Kidney tubule cell (primary cell): ENCODE data around the gene VPS35.

Source experiments
- DNase-seq: peaks from one replicate; pipeline ENCODE4 v3.0.0-alpha.2; 2018; ENCODE audit warnings: low spot score

VPS35 gene

DNA sequence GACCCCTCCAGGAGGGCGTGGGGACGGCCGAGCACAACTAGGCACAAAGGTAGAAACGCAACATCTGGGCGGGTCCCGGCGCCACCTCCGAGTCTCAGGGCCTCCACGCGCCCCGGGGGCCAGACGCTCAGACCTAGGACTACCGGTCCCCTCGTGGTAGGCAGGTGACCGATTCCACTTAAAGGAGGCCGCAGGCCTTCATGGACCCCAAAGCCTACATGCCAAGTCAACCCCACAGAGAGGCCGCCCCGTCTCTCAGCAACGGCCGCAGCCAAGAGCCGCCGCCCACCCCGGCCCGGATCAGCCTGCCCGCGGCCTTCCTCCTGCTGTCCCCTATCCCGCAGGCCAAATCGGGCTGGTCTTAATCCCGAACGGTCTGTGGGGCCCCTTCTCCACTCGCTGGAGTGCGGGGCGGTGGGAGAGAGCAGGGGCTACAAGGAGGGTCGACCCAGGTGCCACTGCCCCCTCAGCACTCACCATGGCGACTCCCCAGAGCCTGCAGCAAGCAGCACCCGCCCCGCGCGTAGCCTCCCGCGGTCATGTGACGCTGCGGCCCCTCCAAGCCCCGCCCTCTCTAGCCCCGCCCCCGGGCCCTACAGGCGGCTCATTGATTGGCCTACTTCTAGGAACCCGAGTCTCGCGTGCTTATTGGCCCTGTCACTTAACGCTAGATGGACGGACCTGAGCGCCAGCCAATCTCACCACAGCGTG, at the start of gene VPS35:
Gene VPS35 (minus strand): TSS at position 525 of the 711 bp plus-strand sequence. CDS start 45 bp downstream, at position 480.
- peak; percentile 99 for DNase-seq

DNA sequence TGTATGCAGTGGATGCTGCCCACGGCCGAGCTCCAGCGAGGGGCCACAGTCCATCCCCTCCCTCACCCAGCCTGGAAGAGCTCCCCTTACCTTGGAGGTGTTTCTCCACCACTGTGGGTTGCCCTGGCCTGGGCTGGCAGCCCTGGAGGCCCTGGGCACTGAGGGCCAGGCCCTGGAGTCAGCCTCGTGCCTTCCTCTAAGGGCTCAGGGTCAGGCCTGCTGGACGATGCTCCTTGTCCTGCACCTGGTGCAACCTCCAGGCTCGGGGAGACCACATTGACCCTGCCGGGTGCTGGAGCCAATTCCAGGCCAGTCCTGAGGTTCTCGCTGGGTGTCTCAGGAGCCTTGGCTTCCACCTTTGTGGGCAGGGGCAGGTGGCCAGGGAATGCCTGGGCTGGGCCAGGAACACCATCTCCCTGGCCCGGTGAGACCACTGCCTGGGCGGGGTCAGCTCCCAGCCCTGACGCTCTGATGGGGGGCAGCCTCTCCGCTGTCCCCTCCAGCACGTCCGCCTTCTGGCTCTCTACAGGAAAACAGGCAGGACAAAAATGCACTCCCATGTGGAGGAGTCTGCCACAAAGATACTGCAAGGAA, 48.7 kb upstream of the VPS35 start:
- DNase-seq: no peak

DNA sequence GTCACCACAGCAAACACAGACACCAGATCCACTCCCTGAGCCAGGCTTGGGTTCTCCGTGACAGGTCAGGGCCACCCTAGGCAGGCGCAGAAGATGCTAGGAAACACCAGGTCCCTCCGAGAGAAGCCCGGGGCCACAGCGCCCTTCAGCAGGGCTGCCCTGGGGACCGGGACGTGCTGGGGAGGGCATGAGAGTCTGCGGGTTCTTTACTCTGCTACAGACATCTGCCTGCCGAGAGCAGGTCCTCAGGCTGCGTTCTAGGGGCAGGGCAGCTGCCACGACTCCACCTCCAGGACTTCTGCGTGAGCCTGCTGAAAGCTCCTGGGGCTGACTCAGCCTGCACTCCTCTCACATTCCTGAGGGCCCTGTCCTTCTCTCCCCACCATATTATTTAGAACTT, 47.7 kb upstream of the VPS35 start:
- DNase-seq: no peak

DNA sequence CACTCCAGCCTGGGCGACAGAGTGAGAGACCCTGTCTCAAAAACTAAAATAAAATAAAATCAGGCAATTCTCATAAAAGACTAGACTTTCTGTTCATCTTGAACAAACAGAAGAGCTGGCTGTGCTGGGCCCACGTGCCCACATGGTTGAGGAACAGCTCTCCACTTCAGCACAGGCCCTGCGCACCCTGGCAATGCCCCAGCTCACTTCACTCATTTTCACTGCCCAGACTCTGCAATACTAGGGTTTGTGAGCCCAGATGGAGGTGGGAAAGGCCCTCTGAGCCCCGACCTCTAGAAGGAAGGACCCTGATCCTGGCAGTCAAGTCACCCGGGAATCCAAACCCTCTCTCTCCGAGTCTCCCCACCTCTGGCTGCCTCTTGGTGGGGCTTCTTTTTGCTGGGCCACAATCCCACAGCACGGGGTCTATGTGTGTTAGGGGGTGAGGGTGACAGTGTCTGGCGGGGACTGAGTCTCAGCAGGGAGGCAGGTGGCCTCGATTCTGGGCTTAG, 44.4 kb upstream of the VPS35 start:
- DNase-seq: no peak

DNA sequence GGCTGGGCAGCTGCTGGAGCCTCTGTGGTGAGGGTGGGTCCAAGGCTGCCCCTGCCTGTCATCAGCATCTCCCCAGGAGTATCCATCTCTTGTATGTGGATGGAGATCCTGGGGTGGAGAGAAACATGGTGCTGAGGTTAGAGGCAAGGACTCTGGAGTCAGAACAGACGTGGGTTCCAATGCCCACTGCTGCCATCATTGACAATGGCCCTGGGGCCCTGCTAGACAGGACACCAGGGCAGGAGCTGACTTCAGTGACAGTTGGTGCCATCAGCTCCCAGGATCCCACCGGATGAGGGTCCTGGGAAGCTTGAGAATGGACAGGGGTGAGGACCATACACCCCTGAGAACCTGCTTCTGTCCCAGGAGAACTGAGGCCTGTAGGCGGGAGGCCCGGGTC, 43.6 kb upstream of the VPS35 start:
- DNase-seq: no peak

DNA sequence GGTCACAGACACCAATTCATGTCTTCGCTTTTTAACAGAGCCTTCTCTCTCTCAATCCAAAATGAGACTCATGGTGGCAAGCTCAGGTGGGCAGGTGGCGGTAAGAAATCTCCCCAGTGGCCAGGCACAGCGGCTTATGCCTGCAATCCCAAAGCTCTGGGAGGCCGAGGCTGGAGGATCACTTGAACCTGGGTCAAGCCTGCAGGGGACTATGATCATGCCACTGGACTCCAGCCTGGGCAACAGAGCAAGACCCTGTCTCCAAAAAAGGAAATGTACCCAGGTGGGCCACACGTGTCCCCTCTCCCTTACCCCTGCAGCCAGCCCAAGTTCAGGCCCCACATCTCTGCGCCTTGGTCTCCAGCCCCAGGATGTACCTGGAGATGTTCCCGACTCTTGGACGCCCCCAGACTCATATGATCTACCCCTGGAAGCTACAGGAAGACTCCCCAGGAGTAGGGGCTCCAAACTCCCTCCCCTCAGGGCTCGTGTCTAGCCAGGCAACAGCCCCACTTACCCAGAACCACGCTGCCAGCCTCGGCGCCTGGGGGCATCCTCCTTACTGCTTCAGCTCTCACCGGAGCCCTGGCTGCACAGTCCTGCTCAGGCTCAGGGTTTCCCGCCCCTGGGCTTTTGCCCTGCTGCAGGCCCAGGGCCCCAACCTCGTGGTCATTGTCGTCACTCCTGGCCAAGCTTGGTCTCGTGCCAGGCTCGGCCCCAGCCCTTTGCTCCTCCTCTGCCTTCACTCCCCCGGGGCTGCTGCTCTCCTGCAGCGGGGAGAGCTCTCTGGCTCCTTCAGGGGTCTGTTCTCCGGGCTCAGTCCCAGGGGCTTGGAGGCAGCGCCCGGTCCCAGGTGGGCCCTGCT, 42.9 kb upstream of the VPS35 start:
- DNase-seq: no peak

DNA sequence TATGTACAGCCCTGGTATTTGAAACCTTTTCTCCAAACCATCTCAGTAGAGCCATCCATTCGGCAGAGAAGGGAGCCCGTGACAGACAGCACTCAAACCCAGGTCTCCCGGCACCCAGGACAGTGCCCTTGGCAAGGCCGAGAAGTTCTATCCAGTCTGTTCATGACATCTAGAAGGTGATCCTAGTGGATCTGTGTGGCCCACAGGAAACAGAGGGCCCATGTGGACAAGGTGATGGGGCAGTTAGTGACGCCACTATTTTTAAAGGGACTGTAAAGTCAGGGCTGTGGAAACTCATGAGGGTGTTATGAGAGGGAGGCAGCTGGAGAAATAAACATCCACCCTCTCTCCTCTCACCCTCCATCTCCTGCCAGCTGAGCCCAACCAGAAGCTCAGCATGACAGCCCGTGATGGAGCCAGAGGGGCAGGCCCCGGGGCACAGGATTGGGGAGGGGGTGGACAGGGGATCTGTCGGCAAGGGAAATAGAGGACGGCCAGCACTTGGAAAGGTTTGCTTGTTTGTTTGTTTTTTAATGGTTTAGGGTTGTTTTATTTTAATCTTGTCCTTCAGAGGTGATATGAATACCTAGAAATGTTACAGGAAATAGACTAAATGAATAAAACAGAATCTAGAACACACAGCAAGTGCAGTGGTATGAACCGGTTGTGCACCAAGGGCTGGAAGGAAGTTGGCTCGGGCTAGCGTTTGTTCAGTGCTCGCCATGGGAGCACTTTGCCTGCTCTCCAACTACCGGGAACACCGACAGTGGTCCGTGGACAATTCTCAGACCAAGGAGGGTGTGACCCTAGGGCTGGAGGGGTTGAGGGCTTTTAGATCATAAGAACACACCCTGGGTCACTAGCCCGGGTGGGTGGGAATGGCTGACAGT, 42.1 kb upstream of the VPS35 start:
- DNase-seq: no peak

DNA sequence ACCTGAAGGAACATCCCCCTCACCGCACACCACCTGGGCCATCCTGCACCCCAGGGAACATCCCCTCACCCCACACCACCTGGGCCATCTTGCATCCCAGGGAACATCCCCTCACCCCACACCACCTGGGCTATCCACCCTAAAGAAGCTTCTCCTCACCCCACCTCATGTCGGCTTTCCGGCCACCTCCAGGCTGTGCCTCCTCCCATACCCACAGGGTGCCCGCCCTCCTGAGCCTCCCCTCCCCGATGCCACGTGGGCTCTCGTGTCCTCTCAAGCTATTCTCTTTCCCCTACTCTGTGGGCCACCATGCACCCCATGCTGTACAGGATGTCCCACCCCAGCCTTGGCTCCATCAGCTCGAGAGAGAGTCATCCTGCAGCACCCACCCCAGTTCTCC, 41.1 kb upstream of the VPS35 start:
- no peak for DNase-seq

DNA sequence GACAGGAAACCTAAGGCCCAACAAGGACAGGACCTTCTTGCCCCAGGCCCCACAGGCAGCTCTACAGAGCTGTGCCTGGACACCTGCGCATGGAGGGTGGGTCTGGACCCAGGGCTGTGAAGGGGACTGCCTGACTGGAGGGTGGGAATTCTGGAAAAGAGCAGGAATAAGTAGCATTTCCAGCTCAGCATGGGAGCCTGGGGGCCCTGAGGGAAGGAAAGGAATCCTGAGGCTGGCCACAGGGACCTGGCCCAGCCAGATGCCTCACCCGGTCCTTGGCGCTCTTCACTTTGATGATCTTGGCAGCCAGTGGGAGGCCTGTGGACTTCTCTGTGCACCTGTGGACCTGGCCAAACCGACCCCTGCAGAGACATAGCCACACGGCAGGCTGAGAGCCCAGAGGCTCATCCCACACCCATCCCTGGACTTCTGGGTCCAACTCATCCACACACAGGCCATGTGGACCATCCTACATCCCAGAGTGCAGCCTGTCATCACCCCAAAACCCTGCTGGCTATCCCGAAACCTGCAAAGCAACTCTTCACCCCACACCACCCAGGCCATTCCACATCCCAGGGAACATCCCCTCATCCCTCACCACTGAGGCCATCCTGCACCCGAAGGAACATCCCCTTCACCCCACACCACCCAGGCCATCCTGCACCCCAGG, 40.5 kb upstream of the VPS35 start:
- no peak for DNase-seq

DNA sequence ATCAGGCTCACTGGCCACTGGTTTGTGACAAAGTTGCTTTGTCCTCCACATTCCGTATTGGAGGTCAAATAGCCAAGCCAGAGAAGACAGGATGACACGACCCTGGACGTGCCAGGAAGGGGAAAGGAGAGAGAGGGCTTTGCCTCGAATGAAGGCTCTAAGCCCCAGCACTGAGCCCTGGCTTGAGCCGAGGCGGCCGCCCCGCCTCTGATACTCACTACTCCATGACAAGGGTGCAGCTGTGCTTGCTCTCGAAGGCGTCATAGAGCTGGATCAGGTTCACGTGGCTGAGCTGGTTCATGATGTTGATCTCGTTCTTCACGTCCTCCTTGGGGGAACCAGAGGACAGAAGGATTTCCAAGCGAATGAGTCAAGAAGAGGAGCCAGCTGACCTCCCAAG, 39.8 kb upstream of the VPS35 start:
- no peak for DNase-seq

DNA sequence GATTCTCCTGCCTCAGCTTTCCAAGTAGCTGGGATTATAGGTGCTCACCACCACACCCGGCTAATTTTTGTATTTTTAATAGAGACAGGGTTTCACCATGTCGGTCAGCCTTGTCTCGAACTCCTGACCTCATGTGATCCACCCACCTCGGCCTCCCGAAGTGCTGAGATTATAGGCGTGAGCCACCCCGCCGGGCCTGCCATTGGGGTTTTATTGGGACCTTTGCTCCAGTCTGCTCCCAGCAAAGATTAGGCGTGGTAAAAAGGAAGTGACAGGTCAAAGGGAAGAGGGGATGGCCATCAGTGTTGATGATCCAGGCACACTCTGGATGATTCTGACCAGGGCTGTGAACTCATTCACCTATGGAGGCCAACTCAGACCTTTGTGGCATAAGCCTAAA, 38.7 kb upstream of the VPS35 start:
- DNase-seq: no peak

DNA sequence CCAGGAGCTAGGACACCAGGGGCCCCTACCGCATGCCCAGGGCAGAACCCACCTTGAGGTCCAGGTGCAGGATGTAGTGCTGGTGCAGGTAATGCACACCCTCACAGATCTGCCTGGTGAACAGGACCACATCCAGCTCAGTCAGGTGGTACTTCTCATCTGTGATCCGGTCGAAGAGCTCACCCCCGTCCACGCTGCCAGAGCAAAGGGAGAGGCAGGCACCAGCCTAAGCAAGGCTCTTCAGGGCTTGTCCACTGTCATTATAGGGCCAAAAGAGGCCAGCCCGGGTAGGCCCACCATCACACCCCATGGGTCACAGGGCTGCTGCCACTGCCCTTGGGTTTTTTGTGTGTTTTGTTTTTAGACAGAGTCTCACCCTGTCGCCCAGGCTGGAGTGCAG, 38.2 kb upstream of the VPS35 start:
- DNase-seq: no peak

DNA sequence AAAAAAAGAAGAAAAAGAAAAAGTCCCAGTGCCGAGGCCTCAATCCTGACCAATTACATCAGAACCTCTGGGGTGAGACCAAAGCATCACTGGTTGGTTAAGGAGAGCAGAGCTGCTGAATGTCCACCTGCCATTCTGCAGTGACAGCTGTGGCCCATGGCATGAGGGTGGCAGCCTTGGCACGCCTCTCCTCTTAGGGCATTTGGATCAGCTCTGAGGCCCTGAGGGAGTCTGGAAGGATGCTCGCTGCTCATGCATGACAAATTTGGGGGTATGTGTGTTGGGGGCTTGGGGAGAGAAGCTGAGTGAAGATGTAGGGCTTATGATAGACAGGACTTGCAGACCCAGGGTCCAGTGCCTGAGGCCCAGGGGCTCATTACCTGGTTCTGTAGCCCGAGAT, 32.9 kb upstream of the VPS35 start:
- DNase-seq: no peak

DNA sequence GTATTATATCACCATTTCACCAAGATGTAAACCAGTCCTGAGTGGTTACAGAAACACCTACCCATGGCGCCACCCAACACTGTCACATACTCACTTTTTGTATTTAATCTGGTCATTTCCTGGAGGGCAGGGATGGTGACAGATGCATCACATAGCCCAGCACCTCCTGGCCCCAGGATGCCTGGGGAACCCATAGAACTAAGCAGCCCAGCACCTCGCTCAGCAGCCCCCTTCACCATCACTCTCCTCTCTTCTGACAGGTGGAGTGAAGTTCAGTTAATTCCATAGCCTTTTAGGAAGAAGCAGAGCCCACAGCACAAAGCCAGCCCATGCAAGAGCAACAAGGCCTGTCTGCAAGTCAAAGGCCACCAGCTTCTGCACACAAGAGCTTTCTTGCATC, 31.6 kb upstream of the VPS35 start:
- DNase-seq: no peak

DNA sequence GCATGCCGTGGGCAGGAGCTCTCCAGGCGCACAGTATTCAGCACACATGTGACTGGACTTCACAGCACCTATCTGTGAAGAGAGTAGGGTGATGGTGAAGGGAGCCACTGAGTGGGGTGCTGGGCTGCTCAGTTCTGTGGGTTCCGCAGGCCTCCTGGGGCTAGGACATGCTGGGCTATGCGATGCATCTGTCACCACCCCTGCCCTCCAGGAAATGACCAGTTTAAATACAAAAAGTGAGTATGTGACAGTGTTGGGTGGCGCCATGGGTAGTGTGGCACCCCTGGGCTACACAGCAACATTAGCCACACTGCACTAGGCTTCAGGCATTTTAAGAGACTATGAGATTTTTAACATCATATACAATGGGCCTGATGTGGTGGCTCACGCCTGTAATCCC, 30.6 kb upstream of the VPS35 start:
- no peak for DNase-seq

DNA sequence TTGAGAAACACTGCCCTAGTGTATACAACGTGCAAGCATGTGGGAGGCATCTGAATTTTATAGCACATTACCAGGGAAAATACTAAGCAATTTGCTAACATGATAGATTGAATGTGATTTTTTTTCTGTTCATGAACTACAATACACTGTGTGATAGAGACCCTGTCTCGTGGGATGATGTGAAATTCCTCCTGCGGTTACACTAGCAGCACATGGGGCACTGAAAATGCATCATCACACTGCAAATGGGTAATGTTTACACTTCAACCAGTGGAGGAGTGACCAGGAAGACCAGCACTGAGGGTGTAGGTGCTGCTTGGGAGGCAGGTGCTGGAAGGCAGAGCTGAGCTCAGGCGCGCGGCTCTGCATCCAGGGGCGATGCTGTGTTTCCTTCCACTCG, 29.2 kb upstream of the VPS35 start:
- DNase-seq: no peak

DNA sequence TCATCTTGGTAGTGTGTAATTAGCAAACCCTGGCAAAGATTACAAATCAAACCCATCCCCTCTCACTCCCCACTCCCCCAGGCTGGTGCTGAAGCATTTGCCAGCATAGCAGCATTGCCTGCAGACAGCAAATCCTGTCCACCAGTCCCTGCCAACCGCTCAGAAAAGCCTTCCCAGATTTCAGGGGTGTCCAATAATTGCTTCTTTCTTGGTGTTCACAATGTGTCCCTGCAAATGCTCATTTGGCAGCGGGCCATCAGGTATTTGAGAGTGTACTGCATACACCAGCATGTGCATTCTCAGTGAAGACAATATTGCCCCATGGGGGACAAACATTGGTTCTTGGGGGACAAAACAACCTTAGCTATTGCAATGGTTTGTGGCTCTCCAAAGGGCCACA, 28.7 kb upstream of the VPS35 start:
- no peak for DNase-seq

DNA sequence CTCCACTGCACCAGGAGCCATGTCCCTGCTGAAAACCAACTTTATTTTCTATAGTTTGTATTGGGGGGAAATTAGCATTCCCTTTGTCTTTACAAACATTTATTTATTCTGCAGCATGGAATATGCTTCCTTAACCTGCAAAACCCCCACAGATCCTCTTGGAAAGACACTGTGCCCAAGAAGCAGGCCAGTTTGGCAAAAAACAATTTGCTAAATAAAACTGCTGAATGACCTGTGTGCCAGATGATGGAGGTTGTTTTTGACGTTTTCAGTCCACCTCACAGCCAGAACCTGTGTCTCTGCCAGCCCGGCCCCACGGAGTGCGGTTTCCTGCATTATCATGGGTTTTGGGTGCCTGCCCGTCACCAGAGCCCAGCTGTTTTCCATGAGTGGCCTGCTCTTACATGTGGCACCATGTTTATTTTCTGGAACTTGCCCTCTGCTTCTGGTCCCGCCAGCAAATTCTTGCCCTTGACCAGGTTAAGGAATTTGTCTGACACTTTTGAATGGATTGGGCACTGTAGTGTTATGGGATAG, 26.9 kb upstream of the VPS35 start:
- no peak for DNase-seq

DNA sequence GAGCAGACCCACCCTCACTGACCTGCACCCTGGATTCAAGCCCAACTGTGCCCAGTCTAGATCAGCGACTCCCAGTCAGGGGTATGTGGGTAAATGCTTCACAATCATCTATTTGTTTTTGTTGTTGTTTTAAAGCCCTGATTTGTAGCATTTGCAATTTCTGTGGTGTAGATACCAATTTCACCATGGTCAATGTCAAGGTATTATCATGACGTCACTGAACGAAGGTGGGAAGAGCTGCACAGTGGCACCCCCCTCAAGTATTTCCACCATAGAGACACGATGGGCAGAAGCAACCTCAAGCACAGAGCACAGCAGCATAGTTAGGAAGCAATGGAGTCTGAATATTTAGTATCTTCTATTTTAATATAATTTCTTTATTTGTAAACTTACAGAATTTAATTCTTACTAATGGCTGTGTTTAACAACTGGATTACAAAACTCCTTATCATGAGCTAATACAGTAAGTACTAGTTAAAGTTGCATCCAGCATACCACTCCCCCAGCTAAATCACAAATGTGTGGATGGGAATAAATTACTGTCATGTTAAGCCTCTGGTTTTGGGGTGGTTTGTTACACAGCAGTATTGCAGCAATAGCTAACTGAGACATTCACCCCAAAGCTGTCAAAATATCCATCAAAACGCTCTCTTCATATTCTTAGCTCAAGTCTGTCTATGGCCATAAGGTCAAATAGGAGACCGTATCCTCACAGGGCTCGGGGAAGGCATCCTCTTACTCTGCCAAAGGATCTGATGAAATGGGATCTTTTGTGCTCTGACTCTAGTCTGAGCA, 26.0 kb upstream of the VPS35 start:
- DNase-seq: no peak

DNA sequence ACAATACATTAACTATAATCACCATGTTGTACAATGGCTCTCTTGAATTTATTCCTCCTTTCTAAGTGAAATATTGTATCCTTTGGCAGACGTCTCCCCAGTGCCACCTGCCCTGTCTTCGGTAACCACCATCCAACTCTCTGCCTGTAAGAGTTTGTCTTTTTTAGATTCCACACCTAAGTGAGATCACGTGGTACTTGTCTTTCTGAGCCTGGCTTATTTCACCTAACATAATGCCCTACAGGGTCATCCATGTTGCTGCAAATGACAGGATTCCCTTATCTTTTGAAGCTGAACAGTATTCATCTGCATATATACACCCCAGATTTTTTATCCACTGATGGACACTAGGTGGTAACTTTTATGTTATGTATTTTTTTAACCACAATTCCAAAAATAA, 24.7 kb upstream of the VPS35 start:
- DNase-seq: no peak
